ENCODE data around the gene PCA3.

GRCh38 chr9:76766126-76766525 is 1.9 kb downstream of the PCA3 start:
- TF ChIP-seq, protein P1, sequence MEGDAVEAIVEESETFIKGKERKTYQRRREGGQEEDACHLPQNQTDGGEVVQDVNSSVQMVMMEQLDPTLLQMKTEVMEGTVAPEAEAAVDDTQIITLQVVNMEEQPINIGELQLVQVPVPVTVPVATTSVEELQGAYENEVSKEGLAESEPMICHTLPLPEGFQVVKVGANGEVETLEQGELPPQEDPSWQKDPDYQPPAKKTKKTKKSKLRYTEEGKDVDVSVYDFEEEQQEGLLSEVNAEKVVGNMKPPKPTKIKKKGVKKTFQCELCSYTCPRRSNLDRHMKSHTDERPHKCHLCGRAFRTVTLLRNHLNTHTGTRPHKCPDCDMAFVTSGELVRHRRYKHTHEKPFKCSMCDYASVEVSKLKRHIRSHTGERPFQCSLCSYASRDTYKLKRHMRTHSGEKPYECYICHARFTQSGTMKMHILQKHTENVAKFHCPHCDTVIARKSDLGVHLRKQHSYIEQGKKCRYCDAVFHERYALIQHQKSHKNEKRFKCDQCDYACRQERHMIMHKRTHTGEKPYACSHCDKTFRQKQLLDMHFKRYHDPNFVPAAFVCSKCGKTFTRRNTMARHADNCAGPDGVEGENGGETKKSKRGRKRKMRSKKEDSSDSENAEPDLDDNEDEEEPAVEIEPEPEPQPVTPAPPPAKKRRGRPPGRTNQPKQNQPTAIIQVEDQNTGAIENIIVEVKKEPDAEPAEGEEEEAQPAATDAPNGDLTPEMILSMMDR (IDR thresholded peaks at IDR 0.05) = no peak
- TF ChIP-seq POLR2A (IDR thresholded peaks at IDR 0.05) = no peak

Data from heart left ventricle (tissue), 13 donors.